ENCODE data around the gene ISL2.

Gene ISL2

GRCh38 chr15:76332796-76333195 lies 3.8 kb upstream of the ISL2 start:
- no peak overlapping the region for H2AFZ ChIP-seq (ENCODE audit: low read depth, low read length)
- 0 out of 2 replicates have a peak, but pooled peaks cover 3% of the 10 kb centered on the region for H3K27me3 ChIP-seq (ENCODE audit: low read depth, low read length)
- H3K27ac ChIP-seq (ENCODE audit: low read length): no peak overlapping the region
- no peaks in the 10 kb centered on the region for H3K9me3 ChIP-seq (ENCODE audit: insufficient read depth, low read length)
- no peak overlapping the region for H3K9ac ChIP-seq (ENCODE audit: low read length)
- TF ChIP-seq CTCF (IDR thresholded peaks at IDR 0.05; ENCODE audit: low read depth, low read length) (no peak), EZH2phosphoT487 (IDR thresholded peaks at IDR 0.05; ENCODE audit: low read depth) (no peak)
- H3K4me2 ChIP-seq (ENCODE audit: low read length): no peak overlapping the region
- no peak overlapping the region for H3K4me3 ChIP-seq (ENCODE audit: low read length)
- H3K79me2 ChIP-seq (ENCODE audit: low read length): peaks cover 13% of the 10 kb centered on the region
- H3K36me3 ChIP-seq (replicated peaks; ENCODE audit: low read depth, low read length): no peaks in the 10 kb centered on the region
- peaks cover 13% of the 10 kb centered on the region for H3K4me1 ChIP-seq (ENCODE audit: low read length)
- H4K20me1 ChIP-seq (ENCODE audit: insufficient read depth, low read length): no peaks in the 10 kb centered on the region

- no peaks in the 10 kb centered on the region for H3K9me3 ChIP-seq (ENCODE audit: insufficient read depth, low read length)
- no peak overlapping the region for H3K4me2 ChIP-seq (ENCODE audit: low read length)
- no peak overlapping the region for H3K9ac ChIP-seq (ENCODE audit: low read length)
- TF ChIP-seq EZH2phosphoT487 (IDR thresholded peaks at IDR 0.05; ENCODE audit: low read depth): no peak
- TF ChIP-seq CTCF (IDR thresholded peaks at IDR 0.05; ENCODE audit: low read depth, low read length): no peak
- H3K36me3 ChIP-seq (replicated peaks; ENCODE audit: low read depth, low read length): peaks cover 3% of the 10 kb centered on the region
- peaks cover 18% of the 10 kb centered on the region for H3K79me2 ChIP-seq (ENCODE audit: low read length)
- peaks cover 13% of the 10 kb centered on the region for H3K4me1 ChIP-seq (ENCODE audit: low read length)
- no peak overlapping the region for H3K27ac ChIP-seq (ENCODE audit: low read length)
- H3K4me3 ChIP-seq (ENCODE audit: low read length): no peak overlapping the region
- H2AFZ ChIP-seq (ENCODE audit: low read depth, low read length): no peak overlapping the region
- H4K20me1 ChIP-seq (ENCODE audit: insufficient read depth, low read length): no peaks in the 10 kb centered on the region
- 0 out of 2 replicates have a peak, but pooled peaks cover 2% of the 10 kb centered on the region for H3K27me3 ChIP-seq (ENCODE audit: low read depth, low read length)
Measured at GRCh38 chr15:76333309-76333708, 3.3 kb upstream of the ISL2 start.

GRCh38 chr15:76333720-76334437 lies 2.7 kb upstream of the ISL2 start:
- H4K20me1 ChIP-seq (ENCODE audit: insufficient read depth, low read length): peaks cover 4% of the 10 kb centered on the region; the same call in 1 of the 2 replicates
- H3K79me2 ChIP-seq (ENCODE audit: low read length): peaks cover 24% of the 10 kb centered on the region
- H3K27ac ChIP-seq (ENCODE audit: low read length): no peak overlapping the region
- no peaks in the 10 kb centered on the region for H3K27me3 ChIP-seq (ENCODE audit: low read depth, low read length)
- H3K9ac ChIP-seq (ENCODE audit: low read length): no peak overlapping the region
- no peak overlapping the region for H2AFZ ChIP-seq (ENCODE audit: low read depth, low read length)
- H3K4me1 ChIP-seq (ENCODE audit: low read length): peaks cover 18% of the 10 kb centered on the region
- no peaks in the 10 kb centered on the region for H3K9me3 ChIP-seq (ENCODE audit: insufficient read depth, low read length)
- H3K36me3 ChIP-seq (replicated peaks; ENCODE audit: low read depth, low read length): peaks cover 9% of the 10 kb centered on the region
- TF ChIP-seq EZH2phosphoT487 (IDR thresholded peaks at IDR 0.05; ENCODE audit: low read depth): no peak
- peak; percentile 61 for TF ChIP-seq CTCF (IDR thresholded peaks at IDR 0.05; ENCODE audit: low read depth, low read length)
- H3K4me2 ChIP-seq (ENCODE audit: low read length): peak overlapping the region; percentile 2; the same call in 1 of the 2 replicates
- no peak overlapping the region for H3K4me3 ChIP-seq (ENCODE audit: low read length)

- H3K27me3 ChIP-seq (ENCODE audit: low read depth, low read length): no peaks in the 10 kb centered on the region
- H3K9me3 ChIP-seq (ENCODE audit: insufficient read depth, low read length): no peaks in the 10 kb centered on the region
- peaks cover 9% of the 10 kb centered on the region; the same call in 1 of the 2 replicates for H4K20me1 ChIP-seq (ENCODE audit: insufficient read depth, low read length)
- H3K79me2 ChIP-seq (ENCODE audit: low read length): peaks cover 32% of the 10 kb centered on the region
- H3K4me1 ChIP-seq (ENCODE audit: low read length): peaks cover 26% of the 10 kb centered on the region
- H3K36me3 ChIP-seq (replicated peaks; ENCODE audit: low read depth, low read length): peaks cover 17% of the 10 kb centered on the region
- H2AFZ ChIP-seq (ENCODE audit: low read depth, low read length): no peak overlapping the region
- no peak overlapping the region for H3K27ac ChIP-seq (ENCODE audit: low read length)
- H3K4me2 ChIP-seq (ENCODE audit: low read length): peak overlapping the region; percentile 75; the same call in 1 of the 2 replicates
- no peak for TF ChIP-seq EZH2phosphoT487 (IDR thresholded peaks at IDR 0.05; ENCODE audit: low read depth)
- no peak for TF ChIP-seq CTCF (IDR thresholded peaks at IDR 0.05; ENCODE audit: low read depth, low read length)
- 0 out of 2 replicates have a peak overlapping the region, but pooled peaks have one; percentile 91 for H3K4me3 ChIP-seq (ENCODE audit: low read length)
- H3K9ac ChIP-seq (ENCODE audit: low read length): no peak overlapping the region
Measured at GRCh38 chr15:76334438-76335306, 1.9 kb upstream of the ISL2 start.

All from OCI-LY3 (cell line).